Subcutaneous preadipocyte (primary cell): ENCODE measurements around the gene SEPTIN5. TPM values are rescaled to one million over a fixed set of nuclear protein-coding genes. Genes with fewer than 3 reads are reported as not detected.

Source experiments
- total RNA-seq: library from RNA; depleted of rRNA; stranded (reverse); fragments of >200 nt; gene quantifications from 2 replicates; pipeline ENCODE4 v1.2.3, GENCODE V29; 2012

Gene SEPTIN5
- 7.0 and 9.6 TPM in 2 replicates for total RNA-seq

DNA sequence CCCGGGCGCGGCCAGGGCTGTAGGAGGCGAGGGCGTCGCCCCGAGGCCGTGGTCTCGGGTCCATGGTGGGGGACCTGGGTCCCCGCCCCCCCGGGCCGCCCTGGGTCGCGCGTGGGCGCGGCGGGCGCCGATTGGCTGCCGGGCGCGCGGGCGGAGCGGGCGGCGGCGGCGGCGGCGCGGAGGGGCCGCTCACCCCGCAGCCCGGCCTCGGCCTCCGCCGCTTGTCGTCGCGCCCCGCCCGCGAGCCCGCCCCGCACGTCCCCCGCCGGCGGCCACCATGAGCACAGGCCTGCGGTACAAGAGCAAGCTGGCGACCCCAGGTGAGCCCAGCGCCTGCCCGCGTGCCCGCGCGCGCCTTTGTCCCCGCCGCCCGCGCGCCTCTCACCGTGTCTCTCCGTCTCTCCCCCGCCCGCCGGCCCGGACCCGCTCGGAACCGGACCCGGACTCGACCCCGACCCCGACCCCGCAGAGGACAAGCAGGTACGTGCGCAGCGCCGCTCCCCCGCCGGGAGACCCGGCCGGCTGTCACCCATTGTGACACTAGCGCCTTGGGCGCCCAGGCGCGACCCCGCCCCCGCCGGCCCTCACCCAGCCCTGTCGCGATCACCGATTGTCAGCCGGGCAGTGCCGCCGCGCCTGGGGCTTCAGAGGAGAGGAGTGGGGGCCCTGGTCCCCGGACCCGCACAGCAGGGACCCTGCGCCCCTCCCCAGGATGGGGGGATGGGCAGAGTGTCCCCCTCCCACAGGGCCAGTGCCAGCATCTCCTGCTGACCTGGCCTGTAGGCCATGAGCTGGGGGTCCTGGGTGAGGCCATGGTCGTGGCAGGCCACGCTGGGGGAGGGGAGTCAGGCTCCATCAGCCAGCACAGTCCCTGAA is at the start of gene SEPTIN5:
Gene SEPTIN5, plus strand, starts transcription at position 192 of the 876 bp plus-strand sequence. Its CDS starts 86 bp downstream, at position 278.

DNA sequence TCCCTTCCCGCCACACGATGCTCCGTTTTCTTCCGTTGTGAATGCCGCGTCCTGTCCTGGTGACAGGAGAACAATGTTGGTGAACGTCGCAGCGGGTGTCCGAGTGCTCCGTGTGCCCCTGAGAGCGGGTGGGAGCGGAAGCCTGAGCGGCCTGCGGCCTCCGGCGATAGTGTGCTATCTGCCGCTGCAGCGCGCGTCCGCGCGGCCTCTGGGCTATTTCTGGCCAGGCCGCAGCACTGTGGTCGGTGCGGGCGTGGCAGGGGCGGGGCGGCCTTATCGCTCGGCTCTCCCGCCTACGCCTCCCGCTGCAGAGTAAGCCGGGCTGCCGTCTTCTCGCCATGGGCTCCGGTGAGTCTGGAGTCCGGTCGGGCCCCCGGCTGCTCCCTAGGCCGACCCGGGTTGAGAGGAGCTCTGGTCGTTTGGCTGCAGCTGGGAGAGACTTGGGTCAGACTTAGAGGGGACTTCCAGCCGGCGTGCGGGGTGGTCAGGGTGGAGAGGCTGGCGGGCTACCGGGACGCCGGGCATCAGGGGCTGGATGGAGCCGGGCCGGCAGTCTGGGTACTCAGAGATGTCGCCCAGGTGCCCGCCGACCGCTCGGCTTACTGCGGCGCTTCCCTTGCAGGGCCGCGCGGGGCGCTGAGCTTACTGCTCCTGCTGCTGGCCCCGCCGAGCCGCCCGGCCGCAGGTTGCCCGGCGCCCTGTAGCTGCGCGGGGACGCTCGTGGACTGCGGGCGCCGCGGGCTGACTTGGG is 9.1 kb downstream of the SEPTIN5 start, which contains the start of gene GP1BB:
Gene GP1BB, plus strand, starts transcription at position 308 of the 751 bp plus-strand sequence. Its CDS starts 31 bp downstream, at position 339.

DNA sequence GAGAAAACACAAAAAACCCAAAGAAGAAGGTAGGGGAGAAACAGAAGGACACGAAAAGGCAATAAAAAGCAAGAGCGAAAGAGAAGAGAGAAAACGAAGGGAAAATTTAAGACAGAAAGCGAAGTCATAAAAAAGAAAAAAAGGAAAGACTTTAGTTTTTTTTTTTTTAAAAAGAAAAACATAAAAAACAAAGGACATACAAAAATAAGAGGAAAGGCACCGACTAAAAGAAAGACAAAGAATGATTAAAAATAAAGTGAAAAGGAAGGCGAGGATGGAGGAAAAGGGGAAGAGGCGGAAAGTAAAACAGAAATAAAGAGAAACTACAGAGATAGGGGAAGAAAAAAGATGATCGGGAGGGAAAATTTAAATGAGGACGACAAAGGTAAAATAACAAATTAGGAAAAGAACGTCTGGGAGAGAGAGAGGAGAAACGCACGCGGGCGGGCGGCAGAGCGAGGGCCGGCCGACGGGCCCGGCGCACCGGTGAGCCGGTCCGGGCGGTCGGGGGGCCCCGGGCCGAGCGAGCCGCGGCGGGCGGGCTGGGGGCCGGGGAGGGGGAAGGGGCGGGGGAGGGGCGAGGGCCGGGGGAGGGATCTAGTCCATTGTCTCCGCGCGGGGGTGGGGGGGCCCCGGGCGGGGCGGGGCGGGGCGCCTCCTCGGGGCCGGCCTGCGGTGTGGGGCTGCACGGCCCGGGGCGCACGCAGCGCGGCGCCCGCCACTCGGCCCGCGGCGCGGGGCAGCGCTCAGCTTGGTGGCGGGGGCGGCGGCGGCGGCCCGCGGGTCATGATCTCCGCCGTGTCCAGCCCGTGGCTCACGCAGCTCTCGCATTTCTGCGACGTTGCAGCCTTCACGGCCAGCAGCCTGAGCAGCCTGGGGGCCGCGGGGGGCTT is 46.0 kb downstream of the SEPTIN5 start, which contains the start of gene TBX1:
Gene TBX1, plus strand, starts transcription at position 721 of the 893 bp plus-strand sequence. Its CDS starts 66 bp downstream, at position 787.

Other genes starting within 250 kb of the SEPTIN5 start
- gene UFD1, start 235.3 kb upstream of the SEPTIN5 start, total RNA-seq, result 52.9 and 56.5 TPM in 2 replicates
- 12.9 and 23.1 TPM in 2 replicates for gene CDC45, start 234.6 kb upstream of the SEPTIN5 start, total RNA-seq
- 0.37 TPM in 1 of 2 replicates, not detected in the other for gene CLDN5, start 190.1 kb upstream of the SEPTIN5 start, total RNA-seq
- 0.20 and 0.37 TPM in 2 replicates for gene GP1BB, start 9.0 kb downstream of the SEPTIN5 start, total RNA-seq
- 7.2 TPM in 1 of 2 replicates, not detected in the other for gene TBX1, start 46.3 kb downstream of the SEPTIN5 start, total RNA-seq
- 5.7 and 7.0 TPM in 2 replicates for gene GNB1L, start 140.4 kb downstream of the SEPTIN5 start, total RNA-seq
- 9.9 and 15.2 TPM in 2 replicates for gene RTL10, start 140.4 kb downstream of the SEPTIN5 start, total RNA-seq
- gene COMT, start 227.3 kb downstream of the SEPTIN5 start, total RNA-seq, result 86.4 and 136 TPM in 2 replicates
- 20.9 and 31.3 TPM in 2 replicates for gene TXNRD2, start 227.3 kb downstream of the SEPTIN5 start, total RNA-seq